ENCODE results near the gene ZMYND15.
"Not testable (repeated sequence)": the region's sequence is repeated elsewhere in the genome, so short reads cannot be mapped to it uniquely, and the experiment has no call there.

ZMYND15 gene

GRCh38 chr17:4739122-4740024 lies at the start of gene ZMYND15, which contains the start of gene CXCL16:
Gene ZMYND15 (plus strand): TSS chr17:4739833. CDS start chr17:4740549, 716 bp downstream.
Gene CXCL16 (minus strand): TSS chr17:4739928. CDS start chr17:4739339, 589 bp downstream.
- peak; percentile 75 for DNase-seq

GRCh38 chr17:4689872-4690271 lies 49.8 kb upstream of the ZMYND15 start:
- DNase-seq: not testable (repeated sequence)

- no peak for DNase-seq
These were observed 48.9 kb upstream of the ZMYND15 start for GRCh38 chr17:4690745-4691144.

- DNase-seq: no peak
These were observed 47.9 kb upstream of the ZMYND15 start for GRCh38 chr17:4691686-4692085.

- no peak for DNase-seq
These were observed 46.2 kb upstream of the ZMYND15 start for GRCh38 chr17:4693416-4693815.

- peak; percentile 73 for DNase-seq
These were observed 43.2 kb upstream of the ZMYND15 start for GRCh38 chr17:4696437-4696805.

GRCh38 chr17:4699401-4700056 lies 40.1 kb upstream of the ZMYND15 start:
- DNase-seq: not testable (repeated sequence)

GRCh38 chr17:4701116-4701515 lies 38.5 kb upstream of the ZMYND15 start:
- no peak for DNase-seq

GRCh38 chr17:4703330-4703691 lies 36.3 kb upstream of the ZMYND15 start:
- no peak for DNase-seq

GRCh38 chr17:4704574-4704907 lies 35.1 kb upstream of the ZMYND15 start:
- not testable (repeated sequence) for DNase-seq

GRCh38 chr17:4704991-4705390 lies 34.6 kb upstream of the ZMYND15 start:
- no peak for DNase-seq

GRCh38 chr17:4706121-4706520 lies 33.5 kb upstream of the ZMYND15 start:
- DNase-seq: no peak

GRCh38 chr17:4708436-4708835 lies 31.2 kb upstream of the ZMYND15 start:
- DNase-seq: peak; percentile 80

GRCh38 chr17:4709794-4710692 lies 29.6 kb upstream of the ZMYND15 start, which contains the start of gene ARRB2:
Gene ARRB2 (plus strand): TSS chr17:4710632. CDS start chr17:4710722, 90 bp downstream.
- DNase-seq: peak; percentile 98

- peak; percentile 58 for DNase-seq
These were observed 28.7 kb upstream of the ZMYND15 start for GRCh38 chr17:4710693-4711634.

GRCh38 chr17:4711661-4712181 lies 27.9 kb upstream of the ZMYND15 start:
- no peak for DNase-seq

- no peak for DNase-seq
These were observed 27.1 kb upstream of the ZMYND15 start for GRCh38 chr17:4712526-4712925.

- not testable (repeated sequence) for DNase-seq
These were observed 25.1 kb upstream of the ZMYND15 start for GRCh38 chr17:4714340-4715062.

GRCh38 chr17:4715063-4715744 lies 24.4 kb upstream of the ZMYND15 start:
- DNase-seq: peak; percentile 71

GRCh38 chr17:4716081-4716480 lies 23.6 kb upstream of the ZMYND15 start:
- no peak for DNase-seq
